Neural crest cell (in vitro differentiated cells): ENCODE results near the gene MGMT. TPM values are rescaled to one million over a fixed set of nuclear protein-coding genes. Genes with fewer than 3 reads are reported as not detected.

ENCODE experiments used
- DNase-seq: peaks from one replicate; pipeline ENCODE4 v3.0.0; 2021; ENCODE audit warnings: low read depth, mixed read lengths, low spot score
- H3K27ac Mint-ChIP-seq: one replicate; pipeline ENCODE4 v1.8.0; 2021; ENCODE audit warnings: mild to moderate bottlenecking, mixed read lengths; ENCODE audit not compliant: unreplicated experiment
- H3K27me3 Mint-ChIP-seq: 2 replicates; pipeline ENCODE4 v1.8.0; 2021; ENCODE audit warnings: low read depth, mild to moderate bottlenecking, mixed read lengths
- H3K36me3 Mint-ChIP-seq: 2 replicates; pipeline ENCODE4 v1.8.0; 2021; ENCODE audit warnings: low read depth, mild to moderate bottlenecking, mixed read lengths
- H3K4me1 Mint-ChIP-seq: 2 replicates; pipeline ENCODE4 v1.8.0; 2021; ENCODE audit warnings: mixed read lengths
- H3K4me3 Mint-ChIP-seq: one replicate; pipeline ENCODE4 v1.8.0; 2021; ENCODE audit warnings: mild to moderate bottlenecking, mixed read lengths
- H3K9me3 Mint-ChIP-seq: 2 replicates; pipeline ENCODE4 v1.8.0; 2021; ENCODE audit warnings: mixed read lengths
- CTCF ChIP-seq: fragments of 200-600 bp; sonication (generic); conservative IDR thresholded peaks from 2 replicates; pipeline ENCODE4 v1.5.0; 2021; ENCODE audit warnings: antibody characterized with exemption, mild to moderate bottlenecking
- total RNA-seq: library from RNA; stranded (reverse); gene quantifications from 2 replicates; pipeline ENCODE4 v1.2.1, GENCODE V29; 2021

Gene MGMT
- total RNA-seq, 1 donor from 2014 or later = 15.8 TPM

GRCh38 chr10:129790715-129791446 is 323.8 kb downstream of the MGMT start:
- peaks cover 12% of the 10 kb centered on the region for H3K36me3 Mint-ChIP-seq
- DNase-seq = no peak
- no peak for TF ChIP-seq CTCF
- H3K4me1 Mint-ChIP-seq = peaks cover 3% of the 10 kb centered on the region
- H3K4me3 Mint-ChIP-seq = no peak overlapping the region
- H3K9me3 Mint-ChIP-seq = peaks cover 2% of the 10 kb centered on the region
- H3K27ac Mint-ChIP-seq = no peak overlapping the region
- H3K27me3 Mint-ChIP-seq = no peaks in the 10 kb centered on the region

GRCh38 chr10:129792141-129792540 is 325.1 kb downstream of the MGMT start:
- H3K9me3 Mint-ChIP-seq = peaks cover 2% of the 10 kb centered on the region
- no peak for DNase-seq
- H3K27ac Mint-ChIP-seq = no peak overlapping the region
- H3K36me3 Mint-ChIP-seq = peaks cover 12% of the 10 kb centered on the region
- peaks cover 3% of the 10 kb centered on the region for H3K4me1 Mint-ChIP-seq
- H3K27me3 Mint-ChIP-seq = no peaks in the 10 kb centered on the region
- no peak for TF ChIP-seq CTCF
- no peak overlapping the region for H3K4me3 Mint-ChIP-seq

- H3K9me3 Mint-ChIP-seq = peaks cover 2% of the 10 kb centered on the region
- no peak for DNase-seq
- no peak overlapping the region for H3K27ac Mint-ChIP-seq
- H3K4me1 Mint-ChIP-seq = peaks cover 3% of the 10 kb centered on the region
- no peak overlapping the region for H3K4me3 Mint-ChIP-seq
- H3K36me3 Mint-ChIP-seq = peaks cover 12% of the 10 kb centered on the region
- TF ChIP-seq CTCF = no peak
- H3K27me3 Mint-ChIP-seq = no peaks in the 10 kb centered on the region
These were observed 325.8 kb downstream of the MGMT start for GRCh38 chr10:129792864-129793263.

GRCh38 chr10:129793479-129793878 is 326.4 kb downstream of the MGMT start:
- DNase-seq = no peak
- no peak overlapping the region for H3K27ac Mint-ChIP-seq
- H3K9me3 Mint-ChIP-seq = peaks cover 2% of the 10 kb centered on the region
- H3K36me3 Mint-ChIP-seq = peaks cover 12% of the 10 kb centered on the region
- TF ChIP-seq CTCF = no peak
- peaks cover 3% of the 10 kb centered on the region for H3K4me1 Mint-ChIP-seq
- no peaks in the 10 kb centered on the region for H3K27me3 Mint-ChIP-seq
- no peak overlapping the region for H3K4me3 Mint-ChIP-seq

GRCh38 chr10:129793996-129794395 is 327.0 kb downstream of the MGMT start:
- Mint-ChIP-seq H3K36me3 (peaks cover 12% of the 10 kb centered on the region), H3K9me3 (peaks cover 2% of the 10 kb centered on the region), H3K27ac (no peak overlapping the region), H3K4me3 (no peak overlapping the region), H3K4me1 (peaks cover 3% of the 10 kb centered on the region), H3K27me3 (no peaks in the 10 kb centered on the region)
- DNase-seq = no peak
- no peak for TF ChIP-seq CTCF
